ENCODE data around the gene KRT32. TPM values are rescaled to one million over a fixed set of nuclear protein-coding genes. Genes with fewer than 3 reads are reported as not detected.

The KRT32 gene
- total and polyA plus RNA-seq, 2 donors (not counting 1 experiment from before 2014, with no cell fraction given), result not detected

DNA sequence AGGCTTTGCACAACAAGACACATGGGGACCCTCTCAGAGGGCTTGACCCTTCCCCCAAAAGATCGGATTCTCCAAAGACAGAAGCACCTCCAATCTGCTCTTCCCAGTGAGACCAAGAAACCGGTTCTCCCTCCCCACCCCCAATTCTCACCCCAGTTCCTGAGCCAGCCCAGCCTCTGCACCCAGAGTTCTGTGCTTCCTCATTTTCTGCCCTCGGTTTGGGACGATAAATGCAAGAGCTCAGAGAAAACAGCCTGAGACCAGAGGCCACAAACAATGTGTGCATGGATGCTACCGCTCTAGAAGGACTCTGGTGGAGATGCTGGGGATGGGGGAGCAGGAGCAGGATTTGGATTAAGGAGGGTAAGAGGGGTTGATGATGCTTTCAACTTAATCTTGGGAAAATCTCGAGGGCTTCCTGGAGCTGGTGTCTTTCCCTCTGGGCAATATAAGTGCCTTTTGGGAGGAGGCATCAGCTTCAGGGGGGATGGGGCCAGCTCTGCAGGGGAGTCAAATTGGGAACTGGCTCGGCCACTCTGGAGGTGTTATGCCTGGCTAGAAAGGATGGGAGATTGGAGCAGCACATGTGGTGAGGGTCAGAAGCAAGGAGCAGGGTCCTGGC, 45.5 kb upstream of the KRT32 start:
- no peaks in the 10 kb centered on the region for H3K9me3 Mint-ChIP-seq (ENCODE audit: insufficient read depth)
- TF ChIP-seq EZH2 (IDR thresholded peaks at IDR 0.05; ENCODE audit: borderline replicate concordance, insufficient read depth, low read depth, low read length, poor library complexity, severe bottlenecking), result no peak
- TF ChIP-seq, protein P1, sequence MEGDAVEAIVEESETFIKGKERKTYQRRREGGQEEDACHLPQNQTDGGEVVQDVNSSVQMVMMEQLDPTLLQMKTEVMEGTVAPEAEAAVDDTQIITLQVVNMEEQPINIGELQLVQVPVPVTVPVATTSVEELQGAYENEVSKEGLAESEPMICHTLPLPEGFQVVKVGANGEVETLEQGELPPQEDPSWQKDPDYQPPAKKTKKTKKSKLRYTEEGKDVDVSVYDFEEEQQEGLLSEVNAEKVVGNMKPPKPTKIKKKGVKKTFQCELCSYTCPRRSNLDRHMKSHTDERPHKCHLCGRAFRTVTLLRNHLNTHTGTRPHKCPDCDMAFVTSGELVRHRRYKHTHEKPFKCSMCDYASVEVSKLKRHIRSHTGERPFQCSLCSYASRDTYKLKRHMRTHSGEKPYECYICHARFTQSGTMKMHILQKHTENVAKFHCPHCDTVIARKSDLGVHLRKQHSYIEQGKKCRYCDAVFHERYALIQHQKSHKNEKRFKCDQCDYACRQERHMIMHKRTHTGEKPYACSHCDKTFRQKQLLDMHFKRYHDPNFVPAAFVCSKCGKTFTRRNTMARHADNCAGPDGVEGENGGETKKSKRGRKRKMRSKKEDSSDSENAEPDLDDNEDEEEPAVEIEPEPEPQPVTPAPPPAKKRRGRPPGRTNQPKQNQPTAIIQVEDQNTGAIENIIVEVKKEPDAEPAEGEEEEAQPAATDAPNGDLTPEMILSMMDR (IDR thresholded peaks at IDR 0.05), result no peak
- H3K4me2 ChIP-seq (replicated peaks; ENCODE audit: low read depth, low read length, poor library complexity, severe bottlenecking), result no peak overlapping the region
- WGBS (ENCODE audit: insufficient coverage), result 24% methylated on average over 6 of the region's 7 CpGs
- no peak for DNase-seq
- no peak for ATAC-seq (ENCODE audit: low read depth)
- no peak overlapping the region for H3K27ac Mint-ChIP-seq
- H3K36me3 ChIP-seq (replicated peaks in 1 of 2; ENCODE audit: control extremely low read depth in 1 of 2, control insufficient read depth in 1 of 2, extremely low read depth in 1 of 2, insufficient read depth in 2 of 2, low read length in 1 of 2), result no peaks in the 10 kb centered on the region
- intact Hi-C loops (cut with micrococcal nuclease), result no loop called here
- H4K20me1 ChIP-seq (ENCODE audit: control insufficient read depth, insufficient read depth, low read length, poor library complexity, severe bottlenecking), result no peaks in the 10 kb centered on the region
- ChIA-PET POLR2A (no interaction called here), CTCF (no interaction called here)
- no peak overlapping the region for H3K27ac ChIP-seq (ENCODE audit: low read length in 2 of 2)
- H3K4me3 ChIP-seq (ENCODE audit: control extremely low read depth in 1 of 5, extremely low read depth in 1 of 5, insufficient read depth in 1 of 5, low read depth in 2 of 5, low read length in 4 of 5), result no peak overlapping the region
- H3K9me3 ChIP-seq (ENCODE audit: control extremely low read depth in 1 of 3, control insufficient read depth in 2 of 3, insufficient read depth in 1 of 3, low read length in 2 of 3), result no peaks in the 10 kb centered on the region
- H2AFZ ChIP-seq (ENCODE audit: insufficient read depth, low read depth, low read length, poor library complexity, severe bottlenecking), result no peak overlapping the region
- H3K79me2 ChIP-seq (ENCODE audit: control insufficient read depth, insufficient read depth, low read length), result no peaks in the 10 kb centered on the region
- H3K27me3 ChIP-seq (replicated peaks in 1 of 4; ENCODE audit: control extremely low read depth in 1 of 4, control insufficient read depth in 3 of 4, insufficient read depth in 4 of 4, low read length in 3 of 4), result no peaks in the 10 kb centered on the region
- H3K4me1 ChIP-seq (ENCODE audit: control insufficient read depth in 2 of 2, insufficient read depth in 2 of 2, low read length in 2 of 2), result no peaks in the 10 kb centered on the region
- H3K4me1 Mint-ChIP-seq, result no peaks in the 10 kb centered on the region
- H3K4me3 Mint-ChIP-seq, result no peak overlapping the region
- H3K27me3 Mint-ChIP-seq, result peaks cover 24% of the 10 kb centered on the region
- H3K9ac ChIP-seq (ENCODE audit: low read length), result no peak overlapping the region

- CTCF ChIA-PET, result interaction anchor here (0.9 kb wide), 1 partner anchor 704 kb away, joined by 3 read pairs; no protein-coding TSS in a partner anchor
- intact Hi-C loops (cut with micrococcal nuclease), result no loop called here
- ATAC-seq (ENCODE audit: low read depth) (no peak), DNase-seq (no peak)
- no peak overlapping the region for H3K27ac ChIP-seq (ENCODE audit: low read length in 2 of 2)
- H3K9me3 ChIP-seq (ENCODE audit: control extremely low read depth in 1 of 3, control insufficient read depth in 2 of 3, insufficient read depth in 1 of 3, low read length in 2 of 3), result no peaks in the 10 kb centered on the region
- no peak overlapping the region for H3K27ac Mint-ChIP-seq
- no peak overlapping the region for H3K9ac ChIP-seq (ENCODE audit: low read length)
- TF ChIP-seq EZH2 (IDR thresholded peaks at IDR 0.05; ENCODE audit: borderline replicate concordance, insufficient read depth, low read depth, low read length, poor library complexity, severe bottlenecking), result no peak
- TF ChIP-seq, protein P1 (IDR thresholded peaks at IDR 0.05), result no peak
- 73% methylated on average over 5 of the region's 10 CpGs for WGBS (ENCODE audit: insufficient coverage)
- no peaks in the 10 kb centered on the region for H3K36me3 ChIP-seq (replicated peaks in 1 of 2; ENCODE audit: control extremely low read depth in 1 of 2, control insufficient read depth in 1 of 2, extremely low read depth in 1 of 2, insufficient read depth in 2 of 2, low read length in 1 of 2)
- no peaks in the 10 kb centered on the region for H3K79me2 ChIP-seq (ENCODE audit: control insufficient read depth, insufficient read depth, low read length)
- H2AFZ ChIP-seq (ENCODE audit: insufficient read depth, low read depth, low read length, poor library complexity, severe bottlenecking), result no peak overlapping the region
- no peaks in the 10 kb centered on the region for H3K27me3 ChIP-seq (replicated peaks in 1 of 4; ENCODE audit: control extremely low read depth in 1 of 4, control insufficient read depth in 3 of 4, insufficient read depth in 4 of 4, low read length in 3 of 4)
- no peaks in the 10 kb centered on the region for H4K20me1 ChIP-seq (ENCODE audit: control insufficient read depth, insufficient read depth, low read length, poor library complexity, severe bottlenecking)
- H3K4me1 ChIP-seq (ENCODE audit: control insufficient read depth in 2 of 2, insufficient read depth in 2 of 2, low read length in 2 of 2), result no peaks in the 10 kb centered on the region
- H3K4me2 ChIP-seq (replicated peaks; ENCODE audit: low read depth, low read length, poor library complexity, severe bottlenecking), result no peak overlapping the region
- H3K4me3 ChIP-seq (ENCODE audit: control extremely low read depth in 1 of 5, extremely low read depth in 1 of 5, insufficient read depth in 1 of 5, low read depth in 2 of 5, low read length in 4 of 5), result no peak overlapping the region
- H3K27me3 Mint-ChIP-seq, result peaks cover 24% of the 10 kb centered on the region
- no peak overlapping the region for H3K4me3 Mint-ChIP-seq
- H3K9me3 Mint-ChIP-seq (ENCODE audit: insufficient read depth), result no peaks in the 10 kb centered on the region
- H3K4me1 Mint-ChIP-seq, result no peaks in the 10 kb centered on the region
- POLR2A ChIA-PET, result no interaction called here
These were observed 44.5 kb upstream of the KRT32 start for GRCh38 chr17:41511716-41512115.

Measured in B cell (primary cell).